H1 (cell line): ENCODE results near the gene RABEP2. TPM values are rescaled to one million over a fixed set of nuclear protein-coding genes. Genes with fewer than 3 reads are reported as not detected.

Experiments
- BRCA1 ChIP-seq: IDR thresholded peaks from 2 replicates; pipeline ENCODE4 v1.6.1; 2012; ENCODE audit warnings: low read depth, low read length, improper control_type of control experiment
- EZH2 ChIP-seq: fragments of 200-600 bp; sonication (generic); IDR thresholded peaks from 2 replicates; pipeline ENCODE4 v1.7.1; 2012; ENCODE audit warnings: low read depth, mild to moderate bottlenecking, moderate library complexity, low read length, inconsistent platforms; ENCODE audit not compliant: severe bottlenecking
- MAFK ChIP-seq: IDR thresholded peaks from 2 replicates; pipeline ENCODE4 v1.6.1; 2012; ENCODE audit warnings: low read depth, mild to moderate bottlenecking, improper control_type of control experiment, low read length
- POLR2A ChIP-seq, 2 experiments: IDR thresholded peaks; 1 replicate in 1 of 2; 2 replicates in 1 of 2; pipeline ENCODE4 v1.6.1; 2011; ENCODE audit warnings: low read depth in 2 of 2, low read length in 2 of 2, mild to moderate bottlenecking in 2 of 2; ENCODE audit errors: control extremely low read depth in 1 of 2
- SAP30 ChIP-seq: fragments of 300-600 bp; sonication (generic); IDR thresholded peaks from 2 replicates; pipeline ENCODE4 v1.7.1; 2012; ENCODE audit warnings: low read length, moderate library complexity, mild to moderate bottlenecking, inconsistent platforms; ENCODE audit not compliant: insufficient read depth, insufficient replicate concordance
- SP4 ChIP-seq: IDR thresholded peaks from 2 replicates; pipeline ENCODE4 v1.6.1; 2012; ENCODE audit warnings: low read length, inconsistent platforms
- TCF12 ChIP-seq: IDR thresholded peaks from 2 replicates; pipeline ENCODE4 v1.6.1; 2011; ENCODE audit warnings: low read depth, mild to moderate bottlenecking, low read length
- TEAD4 ChIP-seq: IDR thresholded peaks from 2 replicates; pipeline ENCODE4 v1.6.1; 2012; ENCODE audit warnings: low read depth, low read length, inconsistent platforms, mixed read lengths
- polyA plus RNA-seq, 7 experiments: library from polyadenylated mRNA; depleted of rRNA in 3 of 7; stranded (reverse) in 5 of 7; unstranded in 2 of 7; fragments of >200 nt in 5 of 7; fragments of 200-250 nt in 2 of 7; gene quantifications; 1 replicate in 5 of 7; 2 replicates in 1 of 7; 4 replicates in 1 of 7; pipeline versions ENCODE4 v1.2.1 to v1.2.3, GENCODE V29; 2011 to 2013; ENCODE audit warnings: missing spikeins in 2 of 7, mixed read lengths in 2 of 7
- total RNA-seq: library from RNA; stranded (reverse); fragmentation: NEBNext Ultra II Directional; extraction: Animal tissue kit (Norgen Biotek cat#: 25700); gene quantifications from 2 replicates; pipeline ENCODE4 v1.2.1, GENCODE V29; 2021
- TF ChIP-seq, protein P1 (sequence below): fragments of 300-600 bp; sonication (generic); IDR thresholded peaks from 2 replicates; pipeline ENCODE4 v1.7.1; 2012; ENCODE audit warnings: low read length, moderate library complexity, mild to moderate bottlenecking, inconsistent platforms; ENCODE audit not compliant: insufficient replicate concordance
- TF ChIP-seq, protein P2 (sequence below): IDR thresholded peaks from 2 replicates; pipeline ENCODE4 v1.6.1; 2012; ENCODE audit warnings: inconsistent platforms
- TF ChIP-seq, protein P3 (sequence below): IDR thresholded peaks from 2 replicates; pipeline ENCODE4 v1.6.1; 2011; ENCODE audit warnings: low read depth, mild to moderate bottlenecking, low read length; ENCODE audit not compliant: insufficient read depth

Gene RABEP2
- total and polyA plus RNA-seq, 2 of the 8 experiments (the other 6 are each of a cell fraction or from before 2014, with no cell fraction given): 10.4 to 14.9 TPM

DNA sequence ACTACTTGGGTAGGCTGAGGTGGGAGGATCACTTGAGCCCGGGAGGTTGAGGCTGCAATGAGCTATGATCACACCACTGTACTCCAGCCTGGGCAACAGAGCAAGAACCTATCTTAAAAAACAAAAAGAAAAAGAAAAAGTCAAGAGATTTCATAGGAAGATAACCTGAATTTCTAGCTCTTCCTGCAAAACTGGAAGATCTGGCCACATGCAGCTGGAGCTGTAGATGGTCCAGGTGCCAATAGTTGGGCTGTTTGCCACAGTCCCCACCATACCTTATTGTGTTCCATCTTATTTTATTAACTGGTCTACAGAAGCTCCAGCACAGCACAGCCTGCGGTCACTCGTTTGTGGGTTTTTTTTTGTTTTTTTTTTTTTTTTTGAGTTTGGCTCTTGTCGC lies 31.7 kb downstream of the RABEP2 start (continued):
- TF ChIP-seq, protein P1, sequence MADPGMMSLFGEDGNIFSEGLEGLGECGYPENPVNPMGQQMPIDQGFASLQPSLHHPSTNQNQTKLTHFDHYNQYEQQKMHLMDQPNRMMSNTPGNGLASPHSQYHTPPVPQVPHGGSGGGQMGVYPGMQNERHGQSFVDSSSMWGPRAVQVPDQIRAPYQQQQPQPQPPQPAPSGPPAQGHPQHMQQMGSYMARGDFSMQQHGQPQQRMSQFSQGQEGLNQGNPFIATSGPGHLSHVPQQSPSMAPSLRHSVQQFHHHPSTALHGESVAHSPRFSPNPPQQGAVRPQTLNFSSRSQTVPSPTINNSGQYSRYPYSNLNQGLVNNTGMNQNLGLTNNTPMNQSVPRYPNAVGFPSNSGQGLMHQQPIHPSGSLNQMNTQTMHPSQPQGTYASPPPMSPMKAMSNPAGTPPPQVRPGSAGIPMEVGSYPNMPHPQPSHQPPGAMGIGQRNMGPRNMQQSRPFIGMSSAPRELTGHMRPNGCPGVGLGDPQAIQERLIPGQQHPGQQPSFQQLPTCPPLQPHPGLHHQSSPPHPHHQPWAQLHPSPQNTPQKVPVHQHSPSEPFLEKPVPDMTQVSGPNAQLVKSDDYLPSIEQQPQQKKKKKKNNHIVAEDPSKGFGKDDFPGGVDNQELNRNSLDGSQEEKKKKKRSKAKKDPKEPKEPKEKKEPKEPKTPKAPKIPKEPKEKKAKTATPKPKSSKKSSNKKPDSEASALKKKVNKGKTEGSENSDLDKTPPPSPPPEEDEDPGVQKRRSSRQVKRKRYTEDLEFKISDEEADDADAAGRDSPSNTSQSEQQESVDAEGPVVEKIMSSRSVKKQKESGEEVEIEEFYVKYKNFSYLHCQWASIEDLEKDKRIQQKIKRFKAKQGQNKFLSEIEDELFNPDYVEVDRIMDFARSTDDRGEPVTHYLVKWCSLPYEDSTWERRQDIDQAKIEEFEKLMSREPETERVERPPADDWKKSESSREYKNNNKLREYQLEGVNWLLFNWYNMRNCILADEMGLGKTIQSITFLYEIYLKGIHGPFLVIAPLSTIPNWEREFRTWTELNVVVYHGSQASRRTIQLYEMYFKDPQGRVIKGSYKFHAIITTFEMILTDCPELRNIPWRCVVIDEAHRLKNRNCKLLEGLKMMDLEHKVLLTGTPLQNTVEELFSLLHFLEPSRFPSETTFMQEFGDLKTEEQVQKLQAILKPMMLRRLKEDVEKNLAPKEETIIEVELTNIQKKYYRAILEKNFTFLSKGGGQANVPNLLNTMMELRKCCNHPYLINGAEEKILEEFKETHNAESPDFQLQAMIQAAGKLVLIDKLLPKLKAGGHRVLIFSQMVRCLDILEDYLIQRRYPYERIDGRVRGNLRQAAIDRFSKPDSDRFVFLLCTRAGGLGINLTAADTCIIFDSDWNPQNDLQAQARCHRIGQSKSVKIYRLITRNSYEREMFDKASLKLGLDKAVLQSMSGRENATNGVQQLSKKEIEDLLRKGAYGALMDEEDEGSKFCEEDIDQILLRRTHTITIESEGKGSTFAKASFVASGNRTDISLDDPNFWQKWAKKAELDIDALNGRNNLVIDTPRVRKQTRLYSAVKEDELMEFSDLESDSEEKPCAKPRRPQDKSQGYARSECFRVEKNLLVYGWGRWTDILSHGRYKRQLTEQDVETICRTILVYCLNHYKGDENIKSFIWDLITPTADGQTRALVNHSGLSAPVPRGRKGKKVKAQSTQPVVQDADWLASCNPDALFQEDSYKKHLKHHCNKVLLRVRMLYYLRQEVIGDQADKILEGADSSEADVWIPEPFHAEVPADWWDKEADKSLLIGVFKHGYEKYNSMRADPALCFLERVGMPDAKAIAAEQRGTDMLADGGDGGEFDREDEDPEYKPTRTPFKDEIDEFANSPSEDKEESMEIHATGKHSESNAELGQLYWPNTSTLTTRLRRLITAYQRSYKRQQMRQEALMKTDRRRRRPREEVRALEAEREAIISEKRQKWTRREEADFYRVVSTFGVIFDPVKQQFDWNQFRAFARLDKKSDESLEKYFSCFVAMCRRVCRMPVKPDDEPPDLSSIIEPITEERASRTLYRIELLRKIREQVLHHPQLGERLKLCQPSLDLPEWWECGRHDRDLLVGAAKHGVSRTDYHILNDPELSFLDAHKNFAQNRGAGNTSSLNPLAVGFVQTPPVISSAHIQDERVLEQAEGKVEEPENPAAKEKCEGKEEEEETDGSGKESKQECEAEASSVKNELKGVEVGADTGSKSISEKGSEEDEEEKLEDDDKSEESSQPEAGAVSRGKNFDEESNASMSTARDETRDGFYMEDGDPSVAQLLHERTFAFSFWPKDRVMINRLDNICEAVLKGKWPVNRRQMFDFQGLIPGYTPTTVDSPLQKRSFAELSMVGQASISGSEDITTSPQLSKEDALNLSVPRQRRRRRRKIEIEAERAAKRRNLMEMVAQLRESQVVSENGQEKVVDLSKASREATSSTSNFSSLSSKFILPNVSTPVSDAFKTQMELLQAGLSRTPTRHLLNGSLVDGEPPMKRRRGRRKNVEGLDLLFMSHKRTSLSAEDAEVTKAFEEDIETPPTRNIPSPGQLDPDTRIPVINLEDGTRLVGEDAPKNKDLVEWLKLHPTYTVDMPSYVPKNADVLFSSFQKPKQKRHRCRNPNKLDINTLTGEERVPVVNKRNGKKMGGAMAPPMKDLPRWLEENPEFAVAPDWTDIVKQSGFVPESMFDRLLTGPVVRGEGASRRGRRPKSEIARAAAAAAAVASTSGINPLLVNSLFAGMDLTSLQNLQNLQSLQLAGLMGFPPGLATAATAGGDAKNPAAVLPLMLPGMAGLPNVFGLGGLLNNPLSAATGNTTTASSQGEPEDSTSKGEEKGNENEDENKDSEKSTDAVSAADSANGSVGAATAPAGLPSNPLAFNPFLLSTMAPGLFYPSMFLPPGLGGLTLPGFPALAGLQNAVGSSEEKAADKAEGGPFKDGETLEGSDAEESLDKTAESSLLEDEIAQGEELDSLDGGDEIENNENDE: no peak
- TF ChIP-seq BRCA1: no peak
- no peak for TF ChIP-seq TCF12
- TF ChIP-seq, protein P2, sequence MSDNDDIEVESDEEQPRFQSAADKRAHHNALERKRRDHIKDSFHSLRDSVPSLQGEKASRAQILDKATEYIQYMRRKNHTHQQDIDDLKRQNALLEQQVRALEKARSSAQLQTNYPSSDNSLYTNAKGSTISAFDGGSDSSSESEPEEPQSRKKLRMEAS: no peak
- no peak for TF ChIP-seq POLR2A (IDR thresholded peaks at IDR 0.05; ENCODE audit: control extremely low read depth in 1 of 2, low read depth in 2 of 2, low read length in 2 of 2)
- no peak for TF ChIP-seq MAFK
- no peak for TF ChIP-seq TEAD4
- no peak for TF ChIP-seq SP4
- TF ChIP-seq EZH2: no peak
- TF ChIP-seq, protein P3, sequence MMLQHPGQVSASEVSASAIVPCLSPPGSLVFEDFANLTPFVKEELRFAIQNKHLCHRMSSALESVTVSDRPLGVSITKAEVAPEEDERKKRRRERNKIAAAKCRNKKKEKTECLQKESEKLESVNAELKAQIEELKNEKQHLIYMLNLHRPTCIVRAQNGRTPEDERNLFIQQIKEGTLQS: no peak
- TF ChIP-seq SAP30: no peak
